ENCODE results near the gene TCF20. TPM values are rescaled to one million over a fixed set of nuclear protein-coding genes. Genes with fewer than 3 reads are reported as not detected.

Gene TCF20
- total and polyA plus RNA-seq, 4 donors = 1.0 to 15.8 (median 9.4) TPM

GRCh38 chr22:42227435-42227834 lies 43.0 kb downstream of the TCF20 start:
- DNase-seq (ENCODE audit: low spot score) = no peak
- Histone ChIP-seq H3K4me3 (ENCODE audit: low read depth in 1 of 3, low read length in 3 of 3) (no peak overlapping the region), H3K27ac (ENCODE audit: low read depth in 1 of 2, low read length in 2 of 2) (no peak overlapping the region), H3K4me1 (ENCODE audit: control insufficient read depth in 4 of 4, insufficient read depth in 4 of 4, low read length in 3 of 4) (peaks cover 0 to 6% (median 3%) of the 10 kb centered on the region in 4 donors), H3K27me3 (ENCODE audit: control insufficient read depth in 4 of 4, insufficient read depth in 4 of 4, low read length in 3 of 4) (no peaks in the 10 kb centered on the region), H3K9ac (ENCODE audit: low read depth in 1 of 2, low read length in 2 of 2) (no peak overlapping the region), H3K9me3 (ENCODE audit: control insufficient read depth in 4 of 4, low read length in 3 of 4) (no peaks in the 10 kb centered on the region), H3K36me3 (ENCODE audit: control insufficient read depth in 4 of 4, insufficient read depth in 3 of 4, low read depth in 1 of 4, low read length in 3 of 4) (no peaks in the 10 kb centered on the region)
- TF ChIP-seq NR2F2 (IDR thresholded peaks at IDR 0.05) = no peak
- TF ChIP-seq RXRA (IDR thresholded peaks at IDR 0.05) = no peak
- TF ChIP-seq JUND (IDR thresholded peaks at IDR 0.05) = no peak
- no peak for TF ChIP-seq TAF1 (conservative IDR thresholded peaks at IDR 0.05)
- TF ChIP-seq FOXA2 (IDR thresholded peaks at IDR 0.05) = no peak
- TF ChIP-seq ZBTB33 (IDR thresholded peaks at IDR 0.05) = no peak
- TF ChIP-seq GABPA (IDR thresholded peaks at IDR 0.05 in 1 of 2, conservative IDR thresholded peaks at IDR 0.05 in 1 of 2) = no peak
- no peak for TF ChIP-seq HNF4A (conservative IDR thresholded peaks at IDR 0.05)
- no peak for TF ChIP-seq RAD21 (IDR thresholded peaks at IDR 0.05)
- no peak for TF ChIP-seq REST (IDR thresholded peaks at IDR 0.05)
- TF ChIP-seq CTCF (IDR thresholded peaks at IDR 0.05; ENCODE audit: low read depth, low read length, missing input control) = no peak
- TF ChIP-seq YY1 (IDR thresholded peaks at IDR 0.05) = no peak
- 86% methylated on average over 3 of the region's 3 CpGs for WGBS

GRCh38 chr22:42225841-42226240 lies 44.6 kb downstream of the TCF20 start:
- Histone ChIP-seq H3K27me3 (ENCODE audit: control insufficient read depth in 4 of 4, insufficient read depth in 4 of 4, low read length in 3 of 4) (no peaks in the 10 kb centered on the region), H3K4me1 (ENCODE audit: control insufficient read depth in 4 of 4, insufficient read depth in 4 of 4, low read length in 3 of 4) (peaks cover 0 to 6% (median 3%) of the 10 kb centered on the region in 4 donors), H3K27ac (ENCODE audit: low read depth in 1 of 2, low read length in 2 of 2) (no peak overlapping the region), H3K36me3 (ENCODE audit: control insufficient read depth in 4 of 4, insufficient read depth in 3 of 4, low read depth in 1 of 4, low read length in 3 of 4) (no peaks in the 10 kb centered on the region), H3K9ac (ENCODE audit: low read depth in 1 of 2, low read length in 2 of 2) (no peak overlapping the region), H3K4me3 (ENCODE audit: low read depth in 1 of 3, low read length in 3 of 3) (no peak overlapping the region), H3K9me3 (ENCODE audit: control insufficient read depth in 4 of 4, low read length in 3 of 4) (no peaks in the 10 kb centered on the region)
- 93% methylated on average over 1 of the region's 1 CpG for WGBS
- DNase-seq (ENCODE audit: low spot score) = no peak
- TF ChIP-seq MAX (IDR thresholded peaks at IDR 0.05) (no peak), GABPA (IDR thresholded peaks at IDR 0.05 in 1 of 2, conservative IDR thresholded peaks at IDR 0.05 in 1 of 2) (no peak), RXRA (IDR thresholded peaks at IDR 0.05) (no peak)

Measured in liver (tissue), 9 donors.